Measurements from ENCODE around the gene TEAD4.

The TEAD4 gene

DNA sequence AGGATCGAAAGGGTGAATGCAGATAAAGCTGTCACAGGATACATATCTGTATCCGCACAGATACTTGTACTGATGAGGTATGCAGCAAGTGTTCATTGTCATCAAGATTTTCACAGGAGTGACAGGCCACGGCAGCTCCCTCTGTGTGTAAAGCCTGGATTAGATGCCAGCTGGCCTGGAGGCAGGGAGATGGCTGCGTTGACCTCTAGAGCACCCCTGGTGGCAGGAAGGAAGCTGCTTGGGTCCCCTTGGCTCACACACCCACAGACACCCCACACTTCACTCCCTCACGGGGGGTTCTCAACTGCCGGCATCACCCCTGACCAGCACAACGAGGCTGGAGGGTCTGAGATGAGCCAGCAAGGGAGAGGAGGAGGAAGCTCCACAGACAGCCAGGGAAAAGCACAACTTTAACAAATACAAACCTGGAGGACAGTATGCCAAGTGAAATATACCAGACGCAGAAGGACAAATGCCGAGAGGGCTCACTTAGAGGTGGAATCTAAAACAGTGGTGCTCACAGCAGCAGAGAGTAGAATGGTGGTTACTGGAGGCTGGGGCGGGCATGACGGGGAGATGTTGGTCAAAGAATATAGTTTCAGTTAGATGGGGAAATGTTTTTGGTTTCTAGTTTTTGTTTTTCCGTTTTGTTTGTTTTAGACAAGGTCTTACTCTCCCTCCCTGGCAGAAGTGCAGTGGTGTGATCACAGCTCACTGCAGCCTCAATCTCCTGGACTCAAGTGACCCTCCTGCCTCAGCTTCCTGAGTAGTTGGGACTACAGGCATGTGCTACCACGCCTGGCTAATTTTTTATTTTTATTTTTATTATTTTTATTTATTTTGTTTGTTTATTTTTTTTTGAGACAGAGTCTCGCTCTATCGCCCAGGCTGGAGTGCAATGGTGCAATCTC is 45.7 kb downstream of the TEAD4 start:
- TF ChIP-seq, protein P1, sequence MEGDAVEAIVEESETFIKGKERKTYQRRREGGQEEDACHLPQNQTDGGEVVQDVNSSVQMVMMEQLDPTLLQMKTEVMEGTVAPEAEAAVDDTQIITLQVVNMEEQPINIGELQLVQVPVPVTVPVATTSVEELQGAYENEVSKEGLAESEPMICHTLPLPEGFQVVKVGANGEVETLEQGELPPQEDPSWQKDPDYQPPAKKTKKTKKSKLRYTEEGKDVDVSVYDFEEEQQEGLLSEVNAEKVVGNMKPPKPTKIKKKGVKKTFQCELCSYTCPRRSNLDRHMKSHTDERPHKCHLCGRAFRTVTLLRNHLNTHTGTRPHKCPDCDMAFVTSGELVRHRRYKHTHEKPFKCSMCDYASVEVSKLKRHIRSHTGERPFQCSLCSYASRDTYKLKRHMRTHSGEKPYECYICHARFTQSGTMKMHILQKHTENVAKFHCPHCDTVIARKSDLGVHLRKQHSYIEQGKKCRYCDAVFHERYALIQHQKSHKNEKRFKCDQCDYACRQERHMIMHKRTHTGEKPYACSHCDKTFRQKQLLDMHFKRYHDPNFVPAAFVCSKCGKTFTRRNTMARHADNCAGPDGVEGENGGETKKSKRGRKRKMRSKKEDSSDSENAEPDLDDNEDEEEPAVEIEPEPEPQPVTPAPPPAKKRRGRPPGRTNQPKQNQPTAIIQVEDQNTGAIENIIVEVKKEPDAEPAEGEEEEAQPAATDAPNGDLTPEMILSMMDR (IDR thresholded peaks at IDR 0.05; ENCODE audit: low read length, missing control alignments), result peak; percentile 28
- no peak overlapping the region for H3K4me3 ChIP-seq (replicated peaks; ENCODE audit: low read depth, low read length)
- DNase-seq (ENCODE audit: low read depth), result peak; percentile 7

DNA sequence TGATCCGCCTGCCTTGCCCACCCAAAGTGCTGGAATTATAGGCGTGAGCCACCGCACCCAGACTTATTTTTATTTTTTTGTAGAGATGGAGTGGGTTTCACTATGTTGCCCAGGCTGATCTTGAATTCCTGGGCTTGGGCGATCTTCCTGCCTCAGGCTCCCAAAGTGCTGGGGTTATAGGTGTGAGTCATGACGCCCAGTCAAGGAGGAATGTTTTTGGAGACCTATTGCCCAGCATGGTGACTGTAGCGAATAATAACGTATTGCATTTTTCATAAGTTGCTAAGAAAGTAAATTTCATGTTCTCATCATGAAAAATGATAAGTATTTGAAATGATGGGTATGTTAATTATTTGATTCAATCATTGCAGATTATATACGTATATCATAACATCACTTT is 46.5 kb downstream of the TEAD4 start:
- TF ChIP-seq, protein P1 (IDR thresholded peaks at IDR 0.05; ENCODE audit: low read length, missing control alignments), result no peak

DNA sequence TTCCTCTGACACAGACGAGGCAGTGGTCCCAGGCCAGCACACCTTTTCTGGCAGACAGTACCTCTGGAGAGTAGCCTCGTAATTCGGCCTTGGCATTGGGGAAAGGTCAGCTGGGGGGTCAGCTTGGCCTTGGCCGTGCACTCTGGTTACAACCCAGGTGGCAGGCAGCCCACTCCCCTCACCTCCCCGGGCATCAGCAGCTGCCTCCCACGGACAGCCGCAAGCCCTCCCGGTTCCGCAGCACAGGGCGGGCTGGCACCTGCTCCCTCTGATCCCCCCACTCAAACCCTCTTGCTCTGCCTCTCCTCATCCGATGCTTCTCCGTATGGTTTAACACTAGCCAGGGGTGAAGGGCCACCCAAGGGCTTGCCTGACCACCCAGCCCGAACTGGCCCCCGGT is 50.6 kb downstream of the TEAD4 start:
- TF ChIP-seq, protein P1 (IDR thresholded peaks at IDR 0.05; ENCODE audit: low read length, missing control alignments), result no peak

More for the DNA sequence above, 46.5 kb downstream of the TEAD4 start:
- DNase-seq (ENCODE audit: low read depth), result no peak
- no peak overlapping the region for H3K4me3 ChIP-seq (replicated peaks; ENCODE audit: low read depth, low read length)

DNA sequence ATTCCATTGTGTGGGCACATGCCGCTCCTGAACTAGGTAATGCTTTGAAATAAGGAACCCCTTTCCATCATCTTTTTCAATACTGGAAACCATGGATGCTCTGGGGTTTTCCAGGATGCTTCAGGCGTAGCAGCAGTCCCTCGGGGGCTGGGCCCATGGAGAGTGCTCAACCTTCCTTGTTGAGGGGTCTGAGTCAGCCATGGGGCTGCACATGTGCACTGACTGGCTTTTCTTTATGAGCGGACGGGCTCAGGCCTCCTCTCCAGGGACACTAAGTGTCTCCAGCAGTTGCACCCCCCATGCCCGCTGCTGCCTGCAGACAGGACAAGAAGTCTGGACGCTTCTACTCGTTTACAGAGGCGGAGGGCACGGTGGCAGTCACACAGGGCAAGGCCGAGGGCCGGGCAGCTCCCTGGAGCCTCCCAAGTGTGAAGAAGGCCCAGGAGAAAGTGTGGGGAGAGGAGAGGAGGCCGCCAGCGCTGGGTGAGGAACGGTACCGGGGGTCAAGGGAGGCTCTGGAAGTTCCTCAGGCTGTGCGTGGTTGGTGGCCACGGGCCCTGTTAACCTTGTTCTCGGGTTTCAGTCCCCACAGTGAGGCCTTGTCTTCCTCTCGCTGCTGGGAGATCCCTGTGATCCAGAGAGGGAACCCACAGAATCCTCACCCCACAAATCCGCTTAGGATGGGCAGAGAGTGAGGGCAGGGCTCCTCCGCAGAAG is 51.2 kb downstream of the TEAD4 start:
- no peak for DNase-seq (ENCODE audit: low read depth)
- H3K4me3 ChIP-seq (replicated peaks; ENCODE audit: low read depth, low read length), result no peak overlapping the region
- TF ChIP-seq, protein P1 (IDR thresholded peaks at IDR 0.05; ENCODE audit: low read length, missing control alignments), result no peak

More for the DNA sequence above, 50.6 kb downstream of the TEAD4 start:
- H3K4me3 ChIP-seq (replicated peaks; ENCODE audit: low read depth, low read length), result no peak overlapping the region
- no peak for DNase-seq (ENCODE audit: low read depth)

DNA sequence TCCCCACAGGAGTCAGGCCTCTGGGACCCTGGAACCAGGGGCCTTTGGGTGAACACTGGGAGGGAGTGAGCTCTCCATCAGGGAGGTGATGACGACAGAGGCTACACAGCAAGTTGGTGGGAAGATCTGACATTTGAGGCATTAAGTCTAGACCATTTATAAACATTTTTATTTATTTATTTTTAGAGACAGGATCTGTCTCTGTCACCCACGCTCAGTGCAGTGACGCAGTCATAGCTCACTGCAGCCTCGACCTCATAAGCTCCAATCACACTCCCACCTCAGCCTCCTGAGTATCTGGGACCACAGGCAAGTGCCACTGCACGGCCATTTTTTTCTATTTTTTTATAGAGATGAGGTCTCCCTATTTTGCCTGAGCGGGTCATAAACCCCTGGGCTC is 53.6 kb downstream of the TEAD4 start:
- DNase-seq (ENCODE audit: low read depth), result no peak
- TF ChIP-seq, protein P1 (IDR thresholded peaks at IDR 0.05; ENCODE audit: low read length, missing control alignments), result no peak
- no peak overlapping the region for H3K4me3 ChIP-seq (replicated peaks; ENCODE audit: low read depth, low read length)

DNA sequence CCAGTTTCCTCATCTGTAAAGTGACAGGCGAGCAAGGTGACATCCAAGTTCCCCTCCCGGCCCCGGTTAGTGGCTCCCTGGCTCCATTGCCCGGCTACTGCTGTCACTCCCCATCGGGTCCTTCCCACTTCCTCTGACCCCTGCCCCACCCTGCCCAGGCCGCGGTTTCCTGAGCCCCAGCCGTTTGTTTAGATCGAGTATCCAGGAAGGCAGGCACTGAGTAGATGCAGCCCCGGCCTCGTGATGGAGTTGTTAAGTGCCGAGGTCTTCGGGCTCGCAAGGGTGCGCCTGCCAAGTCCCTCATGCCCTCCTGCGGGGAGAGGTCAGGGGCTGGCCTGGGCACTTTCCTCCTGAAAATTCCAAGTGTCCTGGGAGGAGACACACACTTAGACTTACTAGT is 55.4 kb downstream of the TEAD4 start:
- H3K4me3 ChIP-seq (replicated peaks; ENCODE audit: low read depth, low read length), result no peak overlapping the region
- no peak for DNase-seq (ENCODE audit: low read depth)
- TF ChIP-seq, protein P1 (IDR thresholded peaks at IDR 0.05; ENCODE audit: low read length, missing control alignments), result no peak
